ENCODE data around the gene OR4K5. TPM values are rescaled to one million over a fixed set of nuclear protein-coding genes. Genes with fewer than 3 reads are reported as not detected.

OR4K5 gene
- total RNA-seq, result not detected

DNA sequence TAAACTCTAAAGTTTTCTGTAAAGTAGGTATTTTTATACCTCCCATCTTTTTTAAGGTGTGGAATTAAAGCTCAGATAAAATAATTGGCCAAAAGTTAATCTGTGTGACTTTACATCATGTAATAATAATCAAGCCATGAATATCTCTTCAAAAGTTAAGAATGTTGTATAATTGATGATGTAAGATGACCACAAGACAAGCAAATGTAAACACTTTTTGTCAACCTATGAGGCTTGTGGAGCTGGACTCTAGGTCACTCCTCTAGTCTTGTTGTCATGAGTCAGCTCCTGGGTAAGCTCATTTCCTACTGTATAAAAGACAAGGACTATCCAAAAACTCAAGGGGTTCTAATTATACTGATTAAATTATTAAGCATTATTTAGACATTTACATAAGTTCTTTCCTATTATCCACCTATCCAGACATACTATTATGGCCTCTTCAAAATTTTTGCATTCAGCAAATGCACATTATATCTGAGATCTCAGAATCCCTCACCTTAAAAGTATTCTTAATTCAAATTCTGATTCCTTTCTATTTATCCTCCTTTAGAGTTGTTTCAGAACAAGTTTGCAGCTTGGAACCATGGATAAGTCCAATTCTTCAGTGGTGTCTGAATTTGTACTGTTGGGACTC is at the start of gene OR4K5:
OR4K5 (plus strand) TSS at position 587 of the 637 bp plus-strand sequence; CDS start at position 587, 0 bp downstream.
- H3K4me3 Mint-ChIP-seq, result no peak within 1 kb of the TSS
- no peaks in the 10 kb centered on the region for H3K36me3 Mint-ChIP-seq (ENCODE audit: low read depth)
- no peaks in the 10 kb centered on the region for H3K9me3 Mint-ChIP-seq
- CTCF ChIA-PET, result no interaction called here
- no peaks in the 10 kb centered on the region for H3K4me1 Mint-ChIP-seq (ENCODE audit: low read depth)
- no peak for DNase-seq
- no peaks in the 10 kb centered on the region for H3K27me3 Mint-ChIP-seq (ENCODE audit: low read depth)
- H3K27ac Mint-ChIP-seq, result no peak within 1 kb of the TSS
- intact Hi-C loops (cut with micrococcal nuclease), result no loop called here

DNA sequence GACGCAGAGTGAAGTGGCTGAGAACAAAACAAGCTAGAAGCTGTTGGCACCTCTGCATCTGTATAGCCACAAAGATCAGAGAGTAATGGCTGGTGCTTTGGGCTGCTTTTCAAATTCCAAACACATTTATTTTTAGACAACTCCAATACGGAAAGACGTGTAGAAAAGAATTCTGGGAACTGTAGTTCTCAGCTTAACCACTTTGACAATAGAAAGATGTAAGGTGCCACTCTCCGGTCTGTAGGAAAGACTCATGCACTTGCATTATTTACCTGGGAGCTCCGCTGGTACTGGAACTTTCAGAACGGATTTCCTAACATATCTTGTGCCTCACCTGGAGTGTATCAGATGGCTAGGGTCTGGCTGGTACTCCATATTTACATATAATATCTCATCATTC is 47.2 kb upstream of the OR4K5 start:
- intact Hi-C loops (cut with micrococcal nuclease), result no loop called here
- Mint-ChIP-seq H3K36me3 (ENCODE audit: low read depth) (no peaks in the 10 kb centered on the region), H3K27me3 (ENCODE audit: low read depth) (peaks cover 2% of the 10 kb centered on the region), H3K4me3 (no peak overlapping the region), H3K27ac (no peak overlapping the region), H3K4me1 (ENCODE audit: low read depth) (no peaks in the 10 kb centered on the region), H3K9me3 (no peaks in the 10 kb centered on the region)
- DNase-seq, result no peak
- CTCF ChIA-PET, result interaction anchor here (0.6 kb wide), 1 partner anchor 375 kb away, joined by 6 read pairs; no protein-coding TSS in a partner anchor

DNA sequence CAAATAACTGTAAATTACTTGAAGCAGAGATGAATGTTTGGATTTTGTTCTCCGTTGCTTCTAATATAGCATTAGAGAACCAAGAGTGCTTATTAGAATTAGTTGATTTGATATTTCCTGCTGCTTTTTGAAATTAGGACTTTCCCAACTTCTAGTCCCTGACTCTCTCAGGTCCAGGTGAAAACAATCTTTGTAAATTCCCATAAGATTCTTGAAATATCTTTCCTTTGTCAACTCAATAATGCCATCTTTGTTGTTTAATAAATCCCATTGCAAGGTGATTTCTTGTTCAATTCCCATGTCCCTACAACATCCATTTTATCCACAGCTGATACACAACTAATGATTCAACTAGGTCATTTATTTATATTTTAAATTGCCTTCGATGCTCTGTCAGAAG is 45.6 kb upstream of the OR4K5 start, which contains the start of gene OR4K2:
OR4K2 (plus strand) TSS at position 301 of the 400 bp plus-strand sequence. CDS start 1,126 bp downstream, outside the sequence.
- Mint-ChIP-seq H3K4me1 (ENCODE audit: low read depth) (no peaks in the 10 kb centered on the region), H3K4me3 (no peak within 1 kb of the TSS), H3K36me3 (ENCODE audit: low read depth) (no peaks in the 10 kb centered on the region), H3K9me3 (no peaks in the 10 kb centered on the region), H3K27ac (no peak within 1 kb of the TSS), H3K27me3 (ENCODE audit: low read depth) (peaks cover 2% of the 10 kb centered on the region)
- intact Hi-C loops (cut with micrococcal nuclease), result no loop called here
- no peak for DNase-seq
- CTCF ChIA-PET, result no interaction called here

DNA sequence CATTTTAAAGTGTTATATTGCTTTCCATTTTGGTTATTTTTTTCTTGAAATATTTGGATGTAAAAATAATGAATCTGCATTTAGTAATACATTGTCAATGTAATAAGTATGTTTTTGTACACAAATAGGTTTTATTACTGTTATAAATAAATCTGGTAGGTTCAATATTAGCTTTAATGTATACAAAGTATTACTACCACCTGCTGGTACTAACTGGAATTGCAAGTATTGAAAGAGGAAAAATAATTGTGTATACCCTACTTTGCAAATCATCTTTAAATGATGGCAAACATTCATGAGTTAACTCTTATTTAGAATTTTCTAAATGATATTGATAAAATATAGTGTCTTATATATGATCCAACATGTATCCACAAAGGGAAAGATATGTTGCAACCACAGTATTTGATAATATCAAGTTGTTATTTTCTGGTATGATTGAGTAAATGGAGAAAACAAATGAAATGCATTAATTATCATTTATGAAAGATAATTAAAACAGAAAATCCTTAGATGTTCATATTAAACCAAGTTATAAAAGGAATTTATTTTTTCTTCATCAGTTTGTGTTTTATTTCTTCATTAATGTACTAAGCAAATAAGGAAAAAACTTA is 42.3 kb upstream of the OR4K5 start:
- no peak overlapping the region for H3K27ac Mint-ChIP-seq
- H3K27me3 Mint-ChIP-seq (ENCODE audit: low read depth), result no peaks in the 10 kb centered on the region
- intact Hi-C loops (cut with micrococcal nuclease), result no loop called here
- H3K9me3 Mint-ChIP-seq, result no peaks in the 10 kb centered on the region
- CTCF ChIA-PET, result interaction anchor here (1.2 to 1.6 kb wide), 2 partner anchors 13 to 17 kb away, joined by 4 read pairs; no protein-coding TSS in a partner anchor
- H3K4me1 Mint-ChIP-seq (ENCODE audit: low read depth), result no peaks in the 10 kb centered on the region
- H3K4me3 Mint-ChIP-seq, result no peak overlapping the region
- no peaks in the 10 kb centered on the region for H3K36me3 Mint-ChIP-seq (ENCODE audit: low read depth)
- no peak for DNase-seq

DNA sequence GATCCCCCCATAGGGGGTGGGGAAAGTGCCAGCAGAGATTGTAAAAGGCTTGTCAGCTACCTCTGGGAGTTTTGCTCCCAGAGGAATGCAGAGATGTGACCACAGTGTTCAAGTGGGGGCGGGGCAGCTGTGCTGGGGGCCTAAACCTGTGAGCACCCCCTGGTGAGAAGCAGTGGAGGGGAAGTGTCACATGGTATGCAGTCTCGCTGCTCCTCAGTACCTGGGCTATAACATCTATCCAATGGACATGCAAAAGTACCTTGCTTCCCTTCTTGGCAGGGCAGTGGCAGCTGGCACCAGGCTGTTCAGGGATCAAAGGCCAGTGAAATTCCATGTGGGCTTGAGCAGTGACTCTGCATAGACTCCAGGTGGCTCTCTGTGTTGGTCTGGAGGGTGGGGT is 25.1 kb upstream of the OR4K5 start:
- intact Hi-C loops (cut with micrococcal nuclease), result no loop called here
- Mint-ChIP-seq H3K4me1 (ENCODE audit: low read depth) (no peaks in the 10 kb centered on the region), H3K36me3 (ENCODE audit: low read depth) (peaks cover 4% of the 10 kb centered on the region), H3K9me3 (peaks cover 36% of the 10 kb centered on the region), H3K27ac (no peak overlapping the region), H3K4me3 (no peak overlapping the region), H3K27me3 (ENCODE audit: low read depth) (peaks cover 2% of the 10 kb centered on the region)
- CTCF ChIA-PET, result interaction anchor here (1.1 kb wide), 1 partner anchor 17 kb away, joined by 4 read pairs; no protein-coding TSS in a partner anchor
- no peak for DNase-seq

DNA sequence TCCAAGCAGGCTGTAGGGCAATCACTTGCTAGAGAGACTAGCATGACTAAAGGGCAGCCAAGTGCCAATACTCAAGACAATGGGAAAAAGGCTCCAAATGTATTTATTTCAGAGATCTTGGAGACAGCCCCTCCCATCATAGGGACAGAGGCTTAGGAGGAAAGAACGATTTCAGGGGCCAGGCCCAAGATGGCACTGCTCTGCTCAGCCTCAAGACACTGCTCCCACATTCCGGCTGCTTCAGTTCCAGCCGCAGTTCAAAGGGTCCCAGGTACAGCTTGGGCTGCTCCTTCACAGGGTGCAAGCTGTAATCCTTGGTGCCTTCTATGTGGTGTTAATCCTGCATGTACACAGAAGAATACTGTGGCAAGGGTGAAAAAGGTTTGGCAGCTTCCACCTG is 19.4 kb upstream of the OR4K5 start:
- Mint-ChIP-seq H3K4me1 (ENCODE audit: low read depth) (no peaks in the 10 kb centered on the region), H3K27me3 (ENCODE audit: low read depth) (no peaks in the 10 kb centered on the region), H3K4me3 (no peak overlapping the region), H3K9me3 (peaks cover 17% of the 10 kb centered on the region), H3K36me3 (ENCODE audit: low read depth) (no peaks in the 10 kb centered on the region), H3K27ac (no peak overlapping the region)
- DNase-seq, result no peak
- CTCF ChIA-PET, result no interaction called here
- intact Hi-C loops (cut with micrococcal nuclease), result no loop called here

GRCh38 chr14:19902409-19902808 is 18.0 kb upstream of the OR4K5 start:
- intact Hi-C loops (cut with micrococcal nuclease), result no loop called here
- CTCF ChIA-PET, result no interaction called here
- H3K4me1 Mint-ChIP-seq (ENCODE audit: low read depth), result no peaks in the 10 kb centered on the region
- no peaks in the 10 kb centered on the region for H3K36me3 Mint-ChIP-seq (ENCODE audit: low read depth)
- DNase-seq, result no peak
- H3K27me3 Mint-ChIP-seq (ENCODE audit: low read depth), result no peaks in the 10 kb centered on the region
- no peak overlapping the region for H3K27ac Mint-ChIP-seq
- no peak overlapping the region for H3K4me3 Mint-ChIP-seq
- peaks cover 6% of the 10 kb centered on the region for H3K9me3 Mint-ChIP-seq

DNA sequence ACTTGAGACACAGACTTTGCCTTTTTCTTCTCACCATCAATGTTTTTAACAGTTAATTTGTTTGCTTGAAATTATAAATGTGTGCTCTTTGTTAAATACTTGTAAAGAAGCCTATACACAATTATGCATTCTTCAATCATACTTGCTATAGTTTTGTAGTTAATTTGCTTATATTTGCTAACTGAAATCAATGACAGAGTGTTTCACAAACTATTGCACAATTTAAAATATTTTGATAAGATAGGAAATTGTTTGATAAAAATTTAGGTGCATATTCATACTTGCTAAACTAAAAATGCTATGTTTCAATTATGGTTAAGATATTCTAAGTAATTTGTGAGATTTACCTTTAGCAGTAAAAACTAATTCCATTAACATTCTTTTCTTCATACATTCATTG is 13.7 kb upstream of the OR4K5 start:
- H3K9me3 Mint-ChIP-seq, result peaks cover 7% of the 10 kb centered on the region
- H3K36me3 Mint-ChIP-seq (ENCODE audit: low read depth), result no peaks in the 10 kb centered on the region
- peaks cover 2% of the 10 kb centered on the region for H3K27me3 Mint-ChIP-seq (ENCODE audit: low read depth)
- H3K27ac Mint-ChIP-seq, result no peak overlapping the region
- intact Hi-C loops (cut with micrococcal nuclease), result no loop called here
- H3K4me1 Mint-ChIP-seq (ENCODE audit: low read depth), result no peaks in the 10 kb centered on the region
- no peak for DNase-seq
- CTCF ChIA-PET, result interaction anchor here (0.8 kb wide), 1 partner anchor 16 kb away, joined by 3 read pairs; no protein-coding TSS in a partner anchor
- no peak overlapping the region for H3K4me3 Mint-ChIP-seq

DNA sequence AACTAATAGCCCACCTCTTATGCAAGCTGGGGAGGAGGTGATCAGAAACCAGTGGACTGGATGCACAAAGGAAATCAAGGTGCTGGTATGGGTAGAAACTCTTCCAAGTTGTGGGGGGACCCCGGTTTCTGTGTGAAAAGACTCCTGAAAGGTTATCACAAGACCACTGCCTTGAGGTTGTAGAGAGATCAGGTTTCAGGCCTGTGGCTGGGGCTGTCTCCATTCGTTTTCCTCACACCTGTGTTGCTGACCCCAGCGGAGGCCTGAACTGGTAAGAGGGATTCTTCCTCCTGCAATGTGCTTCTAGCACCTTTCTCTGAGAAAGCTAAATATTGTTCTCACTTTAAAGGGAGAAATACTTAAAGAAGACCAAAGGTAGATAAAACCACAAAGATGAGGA is 9.3 kb upstream of the OR4K5 start:
- CTCF ChIA-PET, result no interaction called here
- Mint-ChIP-seq H3K27me3 (ENCODE audit: low read depth) (peaks cover 4% of the 10 kb centered on the region), H3K4me3 (no peak overlapping the region), H3K27ac (no peak overlapping the region), H3K9me3 (peaks cover 6% of the 10 kb centered on the region), H3K4me1 (ENCODE audit: low read depth) (no peaks in the 10 kb centered on the region), H3K36me3 (ENCODE audit: low read depth) (no peaks in the 10 kb centered on the region)
- DNase-seq, result no peak
- intact Hi-C loops (cut with micrococcal nuclease), result no loop called here

- H3K36me3 Mint-ChIP-seq (ENCODE audit: low read depth), result no peaks in the 10 kb centered on the region
- no peak overlapping the region for H3K27ac Mint-ChIP-seq
- CTCF ChIA-PET, result interaction anchor here (0.6 to 1.3 kb wide), 2 partner anchors 11 to 113 kb away, joined by 3 read pairs; partner anchors contain the start of gene OR4N2
- H3K9me3 Mint-ChIP-seq, result no peaks in the 10 kb centered on the region
- intact Hi-C loops (cut with micrococcal nuclease), result no loop called here
- H3K4me3 Mint-ChIP-seq, result no peak overlapping the region
- no peak for DNase-seq
- no peaks in the 10 kb centered on the region for H3K27me3 Mint-ChIP-seq (ENCODE audit: low read depth)
- no peaks in the 10 kb centered on the region for H3K4me1 Mint-ChIP-seq (ENCODE audit: low read depth)
These were observed 3.2 kb upstream of the OR4K5 start for GRCh38 chr14:19917243-19917642.

- H3K4me3 Mint-ChIP-seq, result no peak overlapping the region
- no peaks in the 10 kb centered on the region for H3K9me3 Mint-ChIP-seq
- no peak overlapping the region for H3K27ac Mint-ChIP-seq
- intact Hi-C loops (cut with micrococcal nuclease), result no loop called here
- DNase-seq, result no peak
- CTCF ChIA-PET, result no interaction called here
- H3K36me3 Mint-ChIP-seq (ENCODE audit: low read depth), result no peaks in the 10 kb centered on the region
- H3K4me1 Mint-ChIP-seq (ENCODE audit: low read depth), result no peaks in the 10 kb centered on the region
- no peaks in the 10 kb centered on the region for H3K27me3 Mint-ChIP-seq (ENCODE audit: low read depth)
These were observed 2.4 kb upstream of the OR4K5 start for GRCh38 chr14:19917955-19918518.

GRCh38 chr14:19918553-19919264 is 1.7 kb upstream of the OR4K5 start:
- Mint-ChIP-seq H3K36me3 (ENCODE audit: low read depth) (no peaks in the 10 kb centered on the region), H3K9me3 (no peaks in the 10 kb centered on the region), H3K27me3 (ENCODE audit: low read depth) (no peaks in the 10 kb centered on the region), H3K27ac (no peak overlapping the region), H3K4me1 (ENCODE audit: low read depth) (no peaks in the 10 kb centered on the region), H3K4me3 (no peak overlapping the region)
- CTCF ChIA-PET, result no interaction called here
- no peak for DNase-seq
- intact Hi-C loops (cut with micrococcal nuclease), result no loop called here
